G401.6 (cell line): ENCODE measurements around the gene ANTXR1.

Experiments used
- FAIRE-seq: peaks from 2 replicates; lab custom pipeline; 2012; peaks lifted over from hg19 to GRCh38; lab: Jason Lieb, UNC

ANTXR1 gene

GRCh38 chr2:69280796-69281412, 267.9 kb downstream of the ANTXR1 start:
- no peak for FAIRE-seq

GRCh38 chr2:69285379-69285894, 272.5 kb downstream of the ANTXR1 start:
- no peak for FAIRE-seq

- no peak for FAIRE-seq
Observed at GRCh38 chr2:69287544-69287943, 274.6 kb downstream of the ANTXR1 start.

GRCh38 chr2:69288429-69288828, 275.4 kb downstream of the ANTXR1 start:
- no peak for FAIRE-seq

- no peak for FAIRE-seq
Observed at GRCh38 chr2:69291004-69291650, 278.1 kb downstream of the ANTXR1 start.

- FAIRE-seq, result no peak
Observed at GRCh38 chr2:69291721-69292120, 278.7 kb downstream of the ANTXR1 start.

GRCh38 chr2:69292256-69292655, 279.3 kb downstream of the ANTXR1 start:
- no peak for FAIRE-seq

- FAIRE-seq, result no peak
Observed at GRCh38 chr2:69296421-69296820, 283.4 kb downstream of the ANTXR1 start.

- FAIRE-seq, result no peak
Observed at GRCh38 chr2:69297216-69297615, 284.2 kb downstream of the ANTXR1 start.

- FAIRE-seq, result no peak
Observed at GRCh38 chr2:69298261-69298660, 285.3 kb downstream of the ANTXR1 start.

- no peak for FAIRE-seq
Observed at GRCh38 chr2:69298862-69299261, 285.9 kb downstream of the ANTXR1 start.
